ENCODE results near the gene GPSM1. TPM values are rescaled to one million over a fixed set of nuclear protein-coding genes. Genes with fewer than 3 reads are reported as not detected.

Gene GPSM1
- total RNA-seq, 4 donors from 2014 or later, result 28.8 to 95.1 (median 38.1) TPM

DNA sequence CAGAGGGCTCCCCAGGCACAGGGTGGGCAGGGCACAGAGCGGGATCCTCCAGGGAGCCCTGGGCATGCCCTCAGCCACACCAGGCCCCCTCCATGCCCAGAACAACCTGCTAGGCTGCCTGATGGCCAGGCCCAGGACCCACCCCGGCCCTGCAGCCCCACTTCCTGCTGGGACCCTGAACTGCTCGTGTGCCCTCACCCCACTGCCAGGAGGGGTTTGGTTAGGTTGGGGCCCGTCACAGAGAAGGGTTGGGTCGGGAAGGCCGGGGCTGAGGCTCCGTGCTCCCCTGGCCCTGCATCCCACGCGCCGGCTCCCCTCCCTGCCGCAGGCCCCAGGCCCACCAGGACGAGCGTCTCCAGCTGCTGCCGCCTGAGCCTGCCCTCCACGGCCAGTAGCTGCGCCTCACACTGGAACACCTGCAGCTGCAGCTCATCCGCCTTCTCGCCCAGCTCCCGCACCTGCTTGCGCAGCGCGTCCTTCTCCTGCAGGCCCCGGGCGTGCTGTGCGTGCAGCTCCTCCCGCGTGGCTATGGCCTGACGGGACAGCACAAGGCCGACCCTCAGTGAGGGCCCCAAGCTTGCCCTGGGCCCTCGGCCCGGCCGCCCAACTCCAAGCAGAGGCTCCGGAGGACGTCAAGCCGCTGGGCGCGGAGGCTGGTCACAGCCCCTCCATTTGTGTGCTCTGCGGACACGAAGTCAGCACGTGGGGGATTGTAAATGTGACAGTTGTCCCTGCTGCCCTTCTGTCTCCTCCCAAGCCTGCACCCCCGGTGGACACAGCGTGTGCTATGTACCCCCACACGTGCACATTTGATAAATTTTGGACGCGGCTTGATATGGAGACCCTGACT, 40.2 kb downstream of the GPSM1 start:
- peaks cover 0 to 5% (median 0%) of the 10 kb centered on the region in 3 donors for H3K36me3 ChIP-seq
- no peaks in the 10 kb centered on the region for H3K9me3 ChIP-seq
- H3K27me3 ChIP-seq, result no peaks in the 10 kb centered on the region
- no peak for TF ChIP-seq EP300 (IDR thresholded peaks at IDR 0.05)
- TF ChIP-seq, protein P1, sequence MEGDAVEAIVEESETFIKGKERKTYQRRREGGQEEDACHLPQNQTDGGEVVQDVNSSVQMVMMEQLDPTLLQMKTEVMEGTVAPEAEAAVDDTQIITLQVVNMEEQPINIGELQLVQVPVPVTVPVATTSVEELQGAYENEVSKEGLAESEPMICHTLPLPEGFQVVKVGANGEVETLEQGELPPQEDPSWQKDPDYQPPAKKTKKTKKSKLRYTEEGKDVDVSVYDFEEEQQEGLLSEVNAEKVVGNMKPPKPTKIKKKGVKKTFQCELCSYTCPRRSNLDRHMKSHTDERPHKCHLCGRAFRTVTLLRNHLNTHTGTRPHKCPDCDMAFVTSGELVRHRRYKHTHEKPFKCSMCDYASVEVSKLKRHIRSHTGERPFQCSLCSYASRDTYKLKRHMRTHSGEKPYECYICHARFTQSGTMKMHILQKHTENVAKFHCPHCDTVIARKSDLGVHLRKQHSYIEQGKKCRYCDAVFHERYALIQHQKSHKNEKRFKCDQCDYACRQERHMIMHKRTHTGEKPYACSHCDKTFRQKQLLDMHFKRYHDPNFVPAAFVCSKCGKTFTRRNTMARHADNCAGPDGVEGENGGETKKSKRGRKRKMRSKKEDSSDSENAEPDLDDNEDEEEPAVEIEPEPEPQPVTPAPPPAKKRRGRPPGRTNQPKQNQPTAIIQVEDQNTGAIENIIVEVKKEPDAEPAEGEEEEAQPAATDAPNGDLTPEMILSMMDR (IDR thresholded peaks at IDR 0.05), result no peak
- no peak for TF ChIP-seq POLR2A (IDR thresholded peaks at IDR 0.05)
- WGBS, 2 donors, result 80 to 85% methylated on average over 42 to 44 of the region's 45 CpGs
- H3K4me1 ChIP-seq, result peaks cover 0 to 34% (median 11%) of the 10 kb centered on the region in 4 donors
- H3K4me3 ChIP-seq, result no peak overlapping the region
- no peak overlapping the region for H3K27ac ChIP-seq
- no peak for DNase-seq (ENCODE audit: low spot score in 2 of 2)

DNA sequence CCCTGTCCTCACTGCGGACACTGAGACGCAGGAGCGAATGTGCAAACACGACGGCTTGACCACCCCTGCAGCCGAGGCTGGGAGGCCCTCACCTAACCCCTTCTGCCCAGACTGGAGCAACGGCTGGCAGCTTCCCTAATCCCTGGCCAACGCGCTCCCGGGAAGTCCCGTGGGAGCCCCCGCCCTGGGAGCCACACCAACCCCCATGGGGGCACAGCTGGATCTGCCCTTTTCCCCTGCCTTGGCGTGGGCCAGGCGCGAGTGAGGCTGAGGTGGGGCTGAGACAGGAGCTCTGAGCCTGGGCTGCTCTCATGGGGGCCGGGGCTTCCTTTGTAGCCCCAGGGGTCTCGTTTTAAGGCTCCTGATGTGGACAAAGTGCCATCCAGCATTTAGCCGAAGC, 40.9 kb downstream of the GPSM1 start:
- H3K9me3 ChIP-seq, result no peaks in the 10 kb centered on the region
- H3K36me3 ChIP-seq, result peaks cover 0 to 5% (median 0%) of the 10 kb centered on the region in 3 donors
- no peak overlapping the region for H3K4me3 ChIP-seq
- whole genome bisulfite sequencing, 2 donors, result 53 to 68% methylated on average over 8 to 13 of the region's 18 CpGs
- TF ChIP-seq, protein P1 (IDR thresholded peaks at IDR 0.05), result no peak
- TF ChIP-seq EP300 (IDR thresholded peaks at IDR 0.05) (no peak), POLR2A (IDR thresholded peaks at IDR 0.05) (no peak)
- DNase-seq (ENCODE audit: low spot score in 2 of 2), result no peak
- H3K27ac ChIP-seq, result no peak overlapping the region
- no peaks in the 10 kb centered on the region for H3K27me3 ChIP-seq
- H3K4me1 ChIP-seq, result peaks cover 0 to 35% (median 11%) of the 10 kb centered on the region in 4 donors

DNA sequence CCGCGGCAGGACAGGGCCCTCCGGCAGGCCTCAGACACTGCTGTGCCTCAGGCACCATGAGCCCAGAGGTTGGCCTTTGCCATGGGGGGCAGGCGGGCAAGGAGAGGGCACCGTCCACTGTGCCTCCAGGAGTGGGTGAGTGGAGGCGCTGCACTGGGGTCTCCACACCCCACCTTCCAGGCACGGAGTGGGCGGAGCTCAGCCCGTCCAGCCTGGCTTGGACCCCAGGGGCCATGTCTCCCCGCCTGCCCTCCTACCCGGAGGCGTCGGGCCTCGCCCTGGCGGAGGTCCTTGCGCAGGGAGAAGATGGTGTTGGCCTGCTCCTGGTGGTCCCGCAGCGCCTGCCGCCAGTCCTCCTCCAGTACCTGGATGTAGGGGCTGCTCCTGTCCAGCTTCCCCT, 42.7 kb downstream of the GPSM1 start:
- TF ChIP-seq POLR2A (IDR thresholded peaks at IDR 0.05) (no peak), EP300 (IDR thresholded peaks at IDR 0.05) (no peak)
- TF ChIP-seq, protein P1 (IDR thresholded peaks at IDR 0.05), result no peak
- no peak overlapping the region for H3K27ac ChIP-seq
- no peaks in the 10 kb centered on the region for H3K27me3 ChIP-seq
- H3K4me3 ChIP-seq, result no peak overlapping the region
- H3K4me1 ChIP-seq, result peaks cover 0 to 29% (median 9%) of the 10 kb centered on the region in 4 donors
- H3K36me3 ChIP-seq, result peaks cover 0 to 18% (median 0%) of the 10 kb centered on the region in 3 donors
- DNase-seq (ENCODE audit: low spot score in 2 of 2), result no peak
- H3K9me3 ChIP-seq, result no peaks in the 10 kb centered on the region
- WGBS, 2 donors, result 78 to 84% methylated on average over 6 to 13 of the region's 19 CpGs

DNA sequence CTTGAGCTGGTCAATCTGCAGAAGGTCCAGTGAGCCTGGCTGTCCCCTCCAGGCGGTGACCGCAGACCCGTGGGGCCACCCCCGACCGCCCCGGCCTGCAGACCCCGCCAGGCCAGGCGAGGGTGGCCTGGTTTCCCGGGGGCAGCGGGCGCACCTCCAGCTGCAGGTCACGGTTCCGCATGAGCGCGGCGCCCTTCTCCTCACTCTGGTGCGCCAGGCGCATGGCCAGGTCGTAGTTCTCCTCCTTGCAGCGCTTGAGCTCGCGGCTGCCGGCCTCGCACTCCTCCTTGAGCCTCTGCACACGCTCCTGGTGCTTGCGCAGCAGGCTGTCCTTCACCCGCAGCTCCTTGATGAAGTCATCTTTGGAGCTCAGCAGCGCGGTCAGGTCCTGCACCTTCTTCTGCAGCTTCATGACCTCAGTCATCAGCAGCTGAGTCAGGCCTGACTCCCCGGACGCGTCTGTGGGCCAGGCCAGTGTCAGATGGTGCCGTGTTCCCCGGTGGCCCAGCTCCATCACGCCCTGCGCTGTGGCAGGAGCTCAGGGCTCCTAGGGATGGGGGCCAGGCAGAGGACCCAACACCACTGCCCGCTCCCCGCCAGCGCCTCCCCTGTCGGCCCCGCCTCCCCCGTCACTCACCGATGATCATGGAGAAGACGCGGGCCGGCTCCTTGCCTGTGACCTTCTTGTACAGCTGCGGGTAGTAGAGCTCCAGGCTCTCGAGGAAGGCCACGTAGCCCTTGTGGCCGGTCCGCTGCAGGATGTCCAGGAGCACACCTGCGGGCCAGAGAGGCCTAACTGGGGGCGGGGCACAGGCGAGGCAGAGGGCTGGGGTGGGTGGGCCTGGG, 43.6 kb downstream of the GPSM1 start:
- 89 to 92% methylated on average over 16 to 45 of the region's 54 CpGs for WGBS, 2 donors
- Histone ChIP-seq H3K4me3 (no peak overlapping the region), H3K27ac (no peak overlapping the region), H3K4me1 (peaks cover 0 to 22% (median 9%) of the 10 kb centered on the region in 4 donors), H3K9me3 (no peaks in the 10 kb centered on the region), H3K27me3 (no peaks in the 10 kb centered on the region), H3K36me3 (peaks cover 0 to 27% (median 0%) of the 10 kb centered on the region in 3 donors)
- TF ChIP-seq EP300 (IDR thresholded peaks at IDR 0.05) (no peak), POLR2A (IDR thresholded peaks at IDR 0.05) (no peak)
- TF ChIP-seq, protein P1 (IDR thresholded peaks at IDR 0.05), result no peak
- DNase-seq (ENCODE audit: low spot score in 2 of 2), result no peak

Measured in tibial nerve (tissue), 4 donors.